Fibroblast of lung (primary cell): Measurements from ENCODE around the gene SUGP2. TPM values are rescaled to one million over a fixed set of nuclear protein-coding genes. Genes with fewer than 3 reads are reported as not detected.

Source experiments
- DNase-seq, 2 donors: peaks; one replicate each; pipeline versions ENCODE4 v3.0.0 to v3.0.0-alpha.2; 2010; ENCODE audit warnings: low read depth in 2 of 2
- H2AFZ ChIP-seq: 2 replicates; pipeline ENCODE4 v1.5.1; 2012; ENCODE audit warnings: low read length, control low read depth, inconsistent platforms
- H3K27ac ChIP-seq: 2 replicates; pipeline ENCODE4 v1.5.1; 2011; ENCODE audit warnings: low read length, control low read depth; ENCODE audit not compliant: insufficient read depth
- H3K27me3 ChIP-seq: 2 replicates; pipeline ENCODE4 v1.5.1; 2011; ENCODE audit warnings: mild to moderate bottlenecking, low read length; ENCODE audit not compliant: control insufficient read depth, insufficient read depth
- H3K36me3 ChIP-seq: 2 replicates; pipeline ENCODE4 v1.5.1; 2011; ENCODE audit warnings: low read length; ENCODE audit not compliant: control insufficient read depth, insufficient read depth
- H3K4me1 ChIP-seq: 2 replicates; pipeline ENCODE4 v1.5.1; 2011; ENCODE audit warnings: low read length; ENCODE audit not compliant: control insufficient read depth, insufficient read depth; ENCODE audit errors: extremely low read depth
- H3K4me2 ChIP-seq: 2 replicates; pipeline ENCODE4 v1.5.1; 2011; ENCODE audit warnings: low read length, control low read depth; ENCODE audit not compliant: insufficient read depth; ENCODE audit errors: extremely low read depth
- H3K4me3 ChIP-seq, 4 experiments: fragments of 200-600 bp in 1 of 4; sonication (generic) in 1 of 4; replicated peaks in 1 of 4; 2 replicates each; pipeline ENCODE4 v1.5.1; 2011 to 2016; ENCODE audit warnings: low read length in 4 of 4, low read depth in 3 of 4, mild to moderate bottlenecking in 3 of 4, control low read depth in 2 of 4, inconsistent platforms in 1 of 4, mixed read lengths in 1 of 4; ENCODE audit not compliant: insufficient read depth in 1 of 4; ENCODE audit errors: control extremely low read depth in 1 of 4
- H3K79me2 ChIP-seq: 2 replicates; pipeline ENCODE4 v1.5.1; 2012; ENCODE audit warnings: mild to moderate bottlenecking, low read length, inconsistent platforms; ENCODE audit not compliant: control insufficient read depth, insufficient read depth
- H3K9ac ChIP-seq: 2 replicates; pipeline ENCODE4 v1.5.1; 2011; ENCODE audit warnings: mild to moderate bottlenecking, low read length, control low read depth; ENCODE audit not compliant: insufficient read depth
- H3K9me3 ChIP-seq: 2 replicates; pipeline ENCODE4 v1.5.1; 2012; ENCODE audit warnings: low read depth, low read length; ENCODE audit not compliant: control insufficient read depth, insufficient read depth
- H4K20me1 ChIP-seq: 2 replicates; pipeline ENCODE4 v1.5.1; 2011; ENCODE audit warnings: low read length; ENCODE audit not compliant: control insufficient read depth, insufficient read depth; ENCODE audit errors: extremely low read depth
- CTCF ChIP-seq, 2 donors: IDR thresholded peaks in 1 of 2; conservative IDR thresholded peaks in 1 of 2; 1 replicate in 1 of 2; 2 replicates in 1 of 2; pipeline ENCODE4 v1.5.1; 2011 to 2012; ENCODE audit warnings: low read length in 2 of 2, control low read depth in 1 of 2, inconsistent platforms in 1 of 2, low read depth in 1 of 2, mild to moderate bottlenecking in 1 of 2
- EZH2 ChIP-seq: IDR thresholded peaks from 2 replicates; pipeline ENCODE4 v1.5.1; 2012; ENCODE audit warnings: low read length, control low read depth, mild to moderate bottlenecking; ENCODE audit errors: missing control alignments
- polyA plus RNA-seq, 2 donors: library from polyadenylated mRNA; depleted of rRNA in 1 of 2; stranded (reverse) in 1 of 2; unstranded in 1 of 2; fragments of >200 nt; gene quantifications; 2 replicates each; pipeline ENCODE4 v1.2.1, GENCODE V29; 2011 to 2012; ENCODE audit warnings: missing spikeins in 1 of 2
- total RNA-seq: library from RNA; depleted of rRNA; stranded (reverse); fragments of >200 nt; gene quantifications from 2 replicates; pipeline ENCODE4 v1.2.1, GENCODE V29; 2014

The SUGP2 gene
- total and polyA plus RNA-seq, 2 donors (not counting 1 experiment from before 2014, with no cell fraction given): 29.2 to 31.4 TPM

- H3K9ac ChIP-seq: no peak overlapping the region
- no peak overlapping the region for H3K27ac ChIP-seq
- H3K4me2 ChIP-seq: no peak overlapping the region
- no peak overlapping the region for H2AFZ ChIP-seq
- no peak for DNase-seq
- H3K4me1 ChIP-seq: peaks cover 7% of the 10 kb centered on the region
- H3K9me3 ChIP-seq: no peaks in the 10 kb centered on the region
- H3K79me2 ChIP-seq: no peaks in the 10 kb centered on the region
- H4K20me1 ChIP-seq: no peaks in the 10 kb centered on the region
- TF ChIP-seq EZH2 (no peak), CTCF (conservative IDR thresholded peaks at IDR 0.05 in 1 of 2, IDR thresholded peaks at IDR 0.05 in 1 of 2; ENCODE audit: low read depth in 1 of 2, low read length in 2 of 2) (no peak)
- H3K27me3 ChIP-seq: no peaks in the 10 kb centered on the region
- H3K36me3 ChIP-seq: peaks cover 24% of the 10 kb centered on the region
- no peak overlapping the region for H3K4me3 ChIP-seq
Measured at GRCh38 chr19:18993115-18993514, 40.2 kb downstream of the SUGP2 start.

GRCh38 chr19:18992696-18993095 is 40.6 kb downstream of the SUGP2 start:
- peaks cover 7% of the 10 kb centered on the region for H3K4me1 ChIP-seq
- H3K4me3 ChIP-seq: no peak overlapping the region
- H3K27me3 ChIP-seq: no peaks in the 10 kb centered on the region
- H4K20me1 ChIP-seq: no peaks in the 10 kb centered on the region
- TF ChIP-seq EZH2 (no peak), CTCF (conservative IDR thresholded peaks at IDR 0.05 in 1 of 2, IDR thresholded peaks at IDR 0.05 in 1 of 2; ENCODE audit: low read depth in 1 of 2, low read length in 2 of 2) (no peak)
- peaks cover 22% of the 10 kb centered on the region for H3K36me3 ChIP-seq
- no peaks in the 10 kb centered on the region for H3K79me2 ChIP-seq
- no peak overlapping the region for H2AFZ ChIP-seq
- H3K27ac ChIP-seq: no peak overlapping the region
- no peaks in the 10 kb centered on the region for H3K9me3 ChIP-seq
- DNase-seq: no peak
- no peak overlapping the region for H3K9ac ChIP-seq
- H3K4me2 ChIP-seq: no peak overlapping the region

- peaks cover 22% of the 10 kb centered on the region for H3K36me3 ChIP-seq
- H3K9me3 ChIP-seq: no peaks in the 10 kb centered on the region
- no peak for TF ChIP-seq EZH2
- no peak overlapping the region for H3K4me2 ChIP-seq
- no peaks in the 10 kb centered on the region for H4K20me1 ChIP-seq
- no peak overlapping the region for H2AFZ ChIP-seq
- H3K79me2 ChIP-seq: no peaks in the 10 kb centered on the region
- H3K27ac ChIP-seq: no peak overlapping the region
- no peak for DNase-seq
- H3K4me3 ChIP-seq: no peak overlapping the region
- no peak overlapping the region for H3K9ac ChIP-seq
- H3K4me1 ChIP-seq: peaks cover 7% of the 10 kb centered on the region
- H3K27me3 ChIP-seq: no peaks in the 10 kb centered on the region
Measured at GRCh38 chr19:18991468-18991867, 41.8 kb downstream of the SUGP2 start.
